K562 (cell line): Measurements from ENCODE around the gene BTBD1. TPM values are rescaled to one million over a fixed set of nuclear protein-coding genes. Genes with fewer than 3 reads are reported as not detected.
A peak's percentile ranks its signal among the peaks of the same experiment; 100 is the strongest.

Source experiments
- FOXA3 ChIP-seq, 2 experiments: fragments of 450-650 bp in 1 of 2; sonication (generic) in 1 of 2; formaldehyde crosslinking; IDR thresholded peaks in 1 of 2; conservative IDR thresholded peaks in 1 of 2; 2 replicates each; pipeline versions ENCODE4 v1.4.0 to v1.8.0; 2020 to 2022; ENCODE audit warnings: mild to moderate bottlenecking in 2 of 2, missing genetic modification reagents in 1 of 2
- GTF2F1 ChIP-seq: IDR thresholded peaks from 2 replicates; pipeline ENCODE4 v1.6.1; 2011; ENCODE audit warnings: low read depth, low read length, improper control_type of control experiment
- LARP7 ChIP-seq: fragments of 450-650 bp; IDR thresholded peaks from 2 replicates; pipeline ENCODE4 v1.6.1; 2016
- MTA2 ChIP-seq: fragments of 450-650 bp; IDR thresholded peaks from 2 replicates; pipeline ENCODE4 v1.6.1; 2016; ENCODE audit warnings: low read depth
- NR2C2 ChIP-seq, 2 experiments: fragments of 200-800 bp in 1 of 2; sonication (Bioruptor generic) in 1 of 2; sonication (generic) in 1 of 2; formaldehyde crosslinking in 1 of 2; IDR thresholded peaks; 2 replicates each; pipeline versions ENCODE4 v1.6.1 to v1.8.0; 2016 to 2022; ENCODE audit warnings: mild to moderate bottlenecking in 1 of 2, missing compliant biosample characterization in 1 of 2, missing genetic modification characterization in 1 of 2, missing genetic modification reagents in 1 of 2
- NRF1 ChIP-seq, 2 experiments: fragments of 450-650 bp; IDR thresholded peaks in 1 of 2; conservative IDR thresholded peaks in 1 of 2; 2 replicates each; pipeline ENCODE4 v1.6.1; 2014; ENCODE audit warnings: mild to moderate bottlenecking in 2 of 2
- RHOXF2B ChIP-seq: fragments of 250-450 bp; sonication (Bioruptor Pico); conservative IDR thresholded peaks from 2 replicates; pipeline ENCODE4 v1.5.1; 2021
- TCF3 ChIP-seq: sonication (generic); formaldehyde crosslinking; IDR thresholded peaks from 2 replicates; pipeline ENCODE4 v1.4.0; 2020; ENCODE audit warnings: mild to moderate bottlenecking, missing genetic modification reagents
- polyA plus RNA-seq, 8 experiments: library from polyadenylated mRNA; depleted of rRNA in 4 of 8; stranded (reverse) in 5 of 8; unstranded in 3 of 8; fragments of >200 nt; fragmentation: Nextera tagmentation in 2 of 8; fragmentation: Illumina TruSeq in 1 of 8; extraction: Ambion mirVana in 2 of 8; extraction: Trizol in 1 of 8; gene quantifications; 2 replicates each; pipeline versions ENCODE4 v1.2.1 to v1.2.3, GENCODE V29; 2011 to 2014; ENCODE audit warnings: inconsistent platforms in 1 of 8, missing spikeins in 1 of 8
- total RNA-seq, 7 experiments: library from RNA; depleted of rRNA in 6 of 7; stranded (reverse); fragments of >200 nt in 6 of 7; fragmentation: Illumina TruSeq in 2 of 7; extraction: Trizol in 2 of 7; gene quantifications; 2 replicates each; pipeline versions ENCODE4 v1.2.1 to v1.2.3, GENCODE V29; 2011 to 2021; ENCODE audit warnings: low replicate concordance in 1 of 7
- TF ChIP-seq, protein P1 (sequence below), 2 experiments: fragments of 450-650 bp; formaldehyde crosslinking in 1 of 2; IDR thresholded peaks; 2 replicates each; pipeline versions ENCODE4 v1.4.0 to v1.6.1; 2014 to 2020; ENCODE audit warnings: mild to moderate bottlenecking in 2 of 2, borderline replicate concordance in 1 of 2, low read depth in 1 of 2
- TF ChIP-seq, protein P2 (sequence below), 2 experiments: IDR thresholded peaks; 2 replicates each; pipeline ENCODE4 v1.6.1; 2012; ENCODE audit warnings: improper control_type of control experiment in 2 of 2, low read depth in 2 of 2, low read length in 2 of 2, borderline replicate concordance in 1 of 2
- TF ChIP-seq, protein P3 (sequence below), 3 experiments: fragments of 200-800 bp in 1 of 3; fragments of 250-450 bp in 1 of 3; fragments of 450-650 bp in 1 of 3; sonication (Bioruptor Pico) in 1 of 3; sonication (Bioruptor generic) in 1 of 3; formaldehyde crosslinking in 1 of 3; IDR thresholded peaks; 2 replicates each; pipeline versions ENCODE4 v1.6.1 to v1.8.0; 2016 to 2022; ENCODE audit warnings: mild to moderate bottlenecking in 2 of 3, missing genetic modification characterization in 2 of 3, missing compliant biosample characterization in 1 of 3, moderate library complexity in 1 of 3

BTBD1 gene
- total and polyA plus RNA-seq, 9 of the 15 experiments (the other 6 are each of a cell fraction or from before 2014, with no cell fraction given): 19.4 to 106 (median 90.4) TPM

DNA sequence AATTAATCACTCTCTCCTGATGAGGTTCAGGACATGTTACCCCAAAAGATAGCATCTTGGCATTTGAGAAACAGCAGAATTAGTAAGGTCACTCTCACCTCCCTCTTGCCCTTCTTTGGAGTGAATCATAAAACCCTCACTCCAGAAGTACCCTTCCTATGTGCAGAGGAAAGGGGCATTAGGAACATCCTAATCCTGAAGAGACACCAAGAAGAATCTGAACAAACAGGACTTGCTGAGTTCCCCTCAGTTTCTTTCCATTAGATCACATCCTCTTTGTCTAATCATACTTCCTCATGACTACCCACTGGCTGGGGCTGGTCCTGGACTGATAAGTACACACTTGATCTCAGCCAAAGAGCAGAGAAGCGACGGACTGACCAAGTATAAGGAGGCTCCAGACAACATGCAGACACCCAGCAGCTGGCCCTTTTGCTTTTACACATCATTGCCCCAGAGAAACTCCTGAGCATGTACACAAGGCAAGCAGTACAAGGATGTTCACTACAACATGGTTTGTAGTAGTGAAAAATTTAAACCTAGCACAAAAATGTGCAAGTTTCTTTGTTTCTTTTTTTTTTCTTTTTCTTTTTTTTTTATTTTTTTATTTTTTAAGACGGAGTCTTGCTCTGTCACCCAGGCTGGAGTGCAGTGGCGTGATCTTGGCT is 25.4 kb upstream of the BTBD1 start (continued):
- TF ChIP-seq, protein P1, sequence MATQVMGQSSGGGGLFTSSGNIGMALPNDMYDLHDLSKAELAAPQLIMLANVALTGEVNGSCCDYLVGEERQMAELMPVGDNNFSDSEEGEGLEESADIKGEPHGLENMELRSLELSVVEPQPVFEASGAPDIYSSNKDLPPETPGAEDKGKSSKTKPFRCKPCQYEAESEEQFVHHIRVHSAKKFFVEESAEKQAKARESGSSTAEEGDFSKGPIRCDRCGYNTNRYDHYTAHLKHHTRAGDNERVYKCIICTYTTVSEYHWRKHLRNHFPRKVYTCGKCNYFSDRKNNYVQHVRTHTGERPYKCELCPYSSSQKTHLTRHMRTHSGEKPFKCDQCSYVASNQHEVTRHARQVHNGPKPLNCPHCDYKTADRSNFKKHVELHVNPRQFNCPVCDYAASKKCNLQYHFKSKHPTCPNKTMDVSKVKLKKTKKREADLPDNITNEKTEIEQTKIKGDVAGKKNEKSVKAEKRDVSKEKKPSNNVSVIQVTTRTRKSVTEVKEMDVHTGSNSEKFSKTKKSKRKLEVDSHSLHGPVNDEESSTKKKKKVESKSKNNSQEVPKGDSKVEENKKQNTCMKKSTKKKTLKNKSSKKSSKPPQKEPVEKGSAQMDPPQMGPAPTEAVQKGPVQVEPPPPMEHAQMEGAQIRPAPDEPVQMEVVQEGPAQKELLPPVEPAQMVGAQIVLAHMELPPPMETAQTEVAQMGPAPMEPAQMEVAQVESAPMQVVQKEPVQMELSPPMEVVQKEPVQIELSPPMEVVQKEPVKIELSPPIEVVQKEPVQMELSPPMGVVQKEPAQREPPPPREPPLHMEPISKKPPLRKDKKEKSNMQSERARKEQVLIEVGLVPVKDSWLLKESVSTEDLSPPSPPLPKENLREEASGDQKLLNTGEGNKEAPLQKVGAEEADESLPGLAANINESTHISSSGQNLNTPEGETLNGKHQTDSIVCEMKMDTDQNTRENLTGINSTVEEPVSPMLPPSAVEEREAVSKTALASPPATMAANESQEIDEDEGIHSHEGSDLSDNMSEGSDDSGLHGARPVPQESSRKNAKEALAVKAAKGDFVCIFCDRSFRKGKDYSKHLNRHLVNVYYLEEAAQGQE (IDR thresholded peaks at IDR 0.05; ENCODE audit: borderline replicate concordance): peak; percentile 85
- TF ChIP-seq, protein P1 (CRISPR knock-in tag; IDR thresholded peaks at IDR 0.05; ENCODE audit: low read depth): no peak
- no peak for TF ChIP-seq NR2C2 (CRISPR knock-in tag; IDR thresholded peaks at IDR 0.05)
- TF ChIP-seq NR2C2 (tag; IDR thresholded peaks at IDR 0.05): peak; percentile 53
- TF ChIP-seq, protein P2, sequence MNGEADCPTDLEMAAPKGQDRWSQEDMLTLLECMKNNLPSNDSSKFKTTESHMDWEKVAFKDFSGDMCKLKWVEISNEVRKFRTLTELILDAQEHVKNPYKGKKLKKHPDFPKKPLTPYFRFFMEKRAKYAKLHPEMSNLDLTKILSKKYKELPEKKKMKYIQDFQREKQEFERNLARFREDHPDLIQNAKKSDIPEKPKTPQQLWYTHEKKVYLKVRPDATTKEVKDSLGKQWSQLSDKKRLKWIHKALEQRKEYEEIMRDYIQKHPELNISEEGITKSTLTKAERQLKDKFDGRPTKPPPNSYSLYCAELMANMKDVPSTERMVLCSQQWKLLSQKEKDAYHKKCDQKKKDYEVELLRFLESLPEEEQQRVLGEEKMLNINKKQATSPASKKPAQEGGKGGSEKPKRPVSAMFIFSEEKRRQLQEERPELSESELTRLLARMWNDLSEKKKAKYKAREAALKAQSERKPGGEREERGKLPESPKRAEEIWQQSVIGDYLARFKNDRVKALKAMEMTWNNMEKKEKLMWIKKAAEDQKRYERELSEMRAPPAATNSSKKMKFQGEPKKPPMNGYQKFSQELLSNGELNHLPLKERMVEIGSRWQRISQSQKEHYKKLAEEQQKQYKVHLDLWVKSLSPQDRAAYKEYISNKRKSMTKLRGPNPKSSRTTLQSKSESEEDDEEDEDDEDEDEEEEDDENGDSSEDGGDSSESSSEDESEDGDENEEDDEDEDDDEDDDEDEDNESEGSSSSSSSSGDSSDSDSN (IDR thresholded peaks at IDR 0.05; ENCODE audit: borderline replicate concordance in 1 of 2, low read depth in 2 of 2, low read length in 2 of 2): peak; percentile 52 to 70; a peak in 1 of 4 replicates
- TF ChIP-seq FOXA3 (CRISPR knock-in tag; conservative IDR thresholded peaks at IDR 0.05 in 1 of 2, IDR thresholded peaks at IDR 0.05 in 1 of 2): peak; percentile 71 to 78; a peak in 3 of 4 replicates
- TF ChIP-seq MTA2: peak; percentile 79
- TF ChIP-seq NRF1 (conservative IDR thresholded peaks at IDR 0.05 in 1 of 2, IDR thresholded peaks at IDR 0.05 in 1 of 2): peak; percentile 59 to 63
- no peak for TF ChIP-seq RHOXF2B (CRISPR knock-in tag)
- 0 out of 2 replicates have a peak, but pooled peaks have one; percentile 76 for TF ChIP-seq LARP7
- peak; percentile 94 for TF ChIP-seq TCF3 (CRISPR knock-in tag)
- TF ChIP-seq, protein P3, sequence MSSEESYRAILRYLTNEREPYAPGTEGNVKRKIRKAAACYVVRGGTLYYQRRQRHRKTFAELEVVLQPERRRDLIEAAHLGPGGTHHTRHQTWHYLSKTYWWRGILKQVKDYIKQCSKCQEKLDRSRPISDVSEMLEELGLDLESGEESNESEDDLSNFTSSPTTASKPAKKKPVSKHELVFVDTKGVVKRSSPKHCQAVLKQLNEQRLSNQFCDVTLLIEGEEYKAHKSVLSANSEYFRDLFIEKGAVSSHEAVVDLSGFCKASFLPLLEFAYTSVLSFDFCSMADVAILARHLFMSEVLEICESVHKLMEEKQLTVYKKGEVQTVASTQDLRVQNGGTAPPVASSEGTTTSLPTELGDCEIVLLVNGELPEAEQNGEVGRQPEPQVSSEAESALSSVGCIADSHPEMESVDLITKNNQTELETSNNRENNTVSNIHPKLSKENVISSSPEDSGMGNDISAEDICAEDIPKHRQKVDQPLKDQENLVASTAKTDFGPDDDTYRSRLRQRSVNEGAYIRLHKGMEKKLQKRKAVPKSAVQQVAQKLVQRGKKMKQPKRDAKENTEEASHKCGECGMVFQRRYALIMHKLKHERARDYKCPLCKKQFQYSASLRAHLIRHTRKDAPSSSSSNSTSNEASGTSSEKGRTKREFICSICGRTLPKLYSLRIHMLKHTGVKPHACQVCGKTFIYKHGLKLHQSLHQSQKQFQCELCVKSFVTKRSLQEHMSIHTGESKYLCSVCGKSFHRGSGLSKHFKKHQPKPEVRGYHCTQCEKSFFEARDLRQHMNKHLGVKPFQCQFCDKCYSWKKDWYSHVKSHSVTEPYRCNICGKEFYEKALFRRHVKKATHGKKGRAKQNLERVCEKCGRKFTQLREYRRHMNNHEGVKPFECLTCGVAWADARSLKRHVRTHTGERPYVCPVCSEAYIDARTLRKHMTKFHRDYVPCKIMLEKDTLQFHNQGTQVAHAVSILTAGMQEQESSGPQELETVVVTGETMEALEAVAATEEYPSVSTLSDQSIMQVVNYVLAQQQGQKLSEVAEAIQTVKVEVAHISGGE (CRISPR knock-in tag; IDR thresholded peaks at IDR 0.05): peak in 1 of 3 experiments; percentile 76; a peak in 2 of 6 replicates
- TF ChIP-seq GTF2F1: no peak
